ENCODE measurements around the gene PRPS2.
A peak's percentile ranks its signal among the peaks of the same experiment; 100 is the strongest.

Gene PRPS2

DNA sequence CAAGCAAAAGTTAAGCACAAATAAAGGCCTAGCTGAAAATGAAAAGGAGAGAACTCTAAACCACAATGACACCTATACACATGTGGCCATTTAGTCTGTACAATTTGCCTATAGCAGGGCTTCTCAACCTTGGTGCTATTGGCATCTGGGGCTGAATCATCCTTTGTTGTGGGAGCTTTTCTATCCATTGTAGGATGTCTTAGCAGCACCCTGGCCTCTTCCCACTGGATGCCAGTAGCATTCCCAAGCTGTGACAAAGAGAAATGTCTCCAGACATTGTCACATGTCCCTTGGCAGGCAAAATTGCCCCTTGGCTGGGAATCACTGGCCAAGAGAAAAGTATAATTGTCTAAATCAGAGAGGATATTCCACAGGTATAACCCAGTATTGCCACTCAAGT is 13.5 kb upstream of the PRPS2 start:
- TF ChIP-seq, protein P1, sequence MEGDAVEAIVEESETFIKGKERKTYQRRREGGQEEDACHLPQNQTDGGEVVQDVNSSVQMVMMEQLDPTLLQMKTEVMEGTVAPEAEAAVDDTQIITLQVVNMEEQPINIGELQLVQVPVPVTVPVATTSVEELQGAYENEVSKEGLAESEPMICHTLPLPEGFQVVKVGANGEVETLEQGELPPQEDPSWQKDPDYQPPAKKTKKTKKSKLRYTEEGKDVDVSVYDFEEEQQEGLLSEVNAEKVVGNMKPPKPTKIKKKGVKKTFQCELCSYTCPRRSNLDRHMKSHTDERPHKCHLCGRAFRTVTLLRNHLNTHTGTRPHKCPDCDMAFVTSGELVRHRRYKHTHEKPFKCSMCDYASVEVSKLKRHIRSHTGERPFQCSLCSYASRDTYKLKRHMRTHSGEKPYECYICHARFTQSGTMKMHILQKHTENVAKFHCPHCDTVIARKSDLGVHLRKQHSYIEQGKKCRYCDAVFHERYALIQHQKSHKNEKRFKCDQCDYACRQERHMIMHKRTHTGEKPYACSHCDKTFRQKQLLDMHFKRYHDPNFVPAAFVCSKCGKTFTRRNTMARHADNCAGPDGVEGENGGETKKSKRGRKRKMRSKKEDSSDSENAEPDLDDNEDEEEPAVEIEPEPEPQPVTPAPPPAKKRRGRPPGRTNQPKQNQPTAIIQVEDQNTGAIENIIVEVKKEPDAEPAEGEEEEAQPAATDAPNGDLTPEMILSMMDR (IDR thresholded peaks at IDR 0.05): no peak
- Histone ChIP-seq H3K4me1 (no peaks in the 10 kb centered on the region), H3K27ac (no peak overlapping the region), H3K4me3 (no peak overlapping the region), H3K27me3 (peaks cover 0 to 5% of the 10 kb centered on the region in 2 donors), H3K36me3 (no peaks in the 10 kb centered on the region), H3K9me3 (no peaks in the 10 kb centered on the region)
- no peak for DNase-seq
- intact Hi-C loops (cut with DNase I; ENCODE audit: low total_unique reads): no loop called here

DNA sequence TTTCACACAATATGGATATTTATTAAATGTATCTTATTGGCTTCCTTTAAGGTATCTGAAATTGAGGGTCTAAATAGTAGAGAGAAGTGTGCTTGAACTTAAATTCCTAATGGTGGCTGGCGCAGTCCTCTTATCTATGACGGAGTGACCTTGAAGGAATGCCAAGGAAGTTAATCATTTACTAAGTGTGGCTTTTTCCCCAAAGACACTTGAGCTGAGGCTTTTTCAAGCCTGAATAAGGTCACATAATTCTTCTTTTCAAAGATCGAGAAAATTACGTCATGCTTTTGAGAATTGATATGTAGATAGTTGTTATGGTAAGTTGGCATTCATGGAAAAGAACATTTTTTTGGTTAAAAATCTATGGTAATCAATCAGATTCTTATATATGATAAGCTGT is 11.7 kb upstream of the PRPS2 start:
- TF ChIP-seq, protein P1 (IDR thresholded peaks at IDR 0.05): no peak
- no peaks in the 10 kb centered on the region for H3K9me3 ChIP-seq
- H3K4me1 ChIP-seq: no peaks in the 10 kb centered on the region
- DNase-seq: no peak
- H3K27me3 ChIP-seq: no peaks in the 10 kb centered on the region
- H3K36me3 ChIP-seq: no peaks in the 10 kb centered on the region
- no peak overlapping the region for H3K4me3 ChIP-seq
- intact Hi-C loops (cut with DNase I; ENCODE audit: low total_unique reads): no loop called here
- no peak overlapping the region for H3K27ac ChIP-seq

DNA sequence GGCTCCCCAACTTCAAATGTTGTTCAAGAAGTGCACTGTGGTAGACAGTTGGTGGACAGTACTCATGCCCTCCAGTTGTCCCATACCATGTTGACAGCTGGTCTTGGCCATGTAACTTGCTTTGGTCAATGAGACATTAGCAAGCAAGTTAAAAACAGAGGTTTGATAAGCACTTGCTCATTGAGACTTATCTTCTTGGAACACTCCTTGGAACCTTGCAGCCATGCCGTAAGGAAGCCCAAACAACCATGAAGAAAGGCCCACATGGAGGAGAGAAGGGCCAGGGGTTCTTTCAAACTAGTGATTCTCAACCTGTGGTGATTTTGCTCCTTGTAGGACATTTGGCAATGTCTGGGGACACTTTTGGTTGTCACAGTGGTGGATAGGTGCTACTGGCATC is 2.6 kb upstream of the PRPS2 start:
- peaks cover 0 to 2% (median 0%) of the 10 kb centered on the region in 4 donors for H3K4me1 ChIP-seq
- no peaks in the 10 kb centered on the region for H3K9me3 ChIP-seq
- intact Hi-C loops (cut with DNase I; ENCODE audit: low total_unique reads): no loop called here
- H3K36me3 ChIP-seq: no peaks in the 10 kb centered on the region
- H3K4me3 ChIP-seq: no peak overlapping the region
- TF ChIP-seq, protein P1 (IDR thresholded peaks at IDR 0.05): no peak
- H3K27me3 ChIP-seq: no peaks in the 10 kb centered on the region
- DNase-seq: no peak
- H3K27ac ChIP-seq: no peak overlapping the region

DNA sequence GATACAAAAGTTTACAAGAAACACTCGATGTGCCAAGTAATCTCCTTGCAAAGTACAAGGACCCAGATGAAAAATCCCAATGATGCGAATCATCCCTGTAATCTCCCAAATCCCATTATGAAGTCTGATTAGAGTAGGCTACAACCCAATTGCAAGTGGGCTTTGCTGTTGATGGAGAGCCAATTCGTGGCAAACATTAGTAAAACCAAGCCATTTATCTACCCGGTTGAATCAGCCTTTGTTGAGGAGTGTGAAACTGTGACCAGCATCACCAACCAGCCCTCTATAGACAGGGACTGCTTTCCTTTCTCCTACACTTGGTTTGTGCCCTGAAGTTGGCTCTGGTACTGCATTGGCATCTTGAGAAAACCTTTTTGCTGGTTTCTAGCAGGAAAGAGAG is 1.2 kb upstream of the PRPS2 start:
- Histone ChIP-seq H3K36me3 (no peaks in the 10 kb centered on the region), H3K4me3 (no peak overlapping the region), H3K27me3 (no peaks in the 10 kb centered on the region), H3K4me1 (peaks cover 0 to 2% (median 0%) of the 10 kb centered on the region in 4 donors), H3K9me3 (peaks cover 0 to 5% (median 0%) of the 10 kb centered on the region in 3 donors), H3K27ac (no peak overlapping the region)
- DNase-seq: no peak
- TF ChIP-seq, protein P1 (IDR thresholded peaks at IDR 0.05): no peak
- intact Hi-C loops (cut with DNase I; ENCODE audit: low total_unique reads): loop anchor here (10.0 kb wide), 1 partner anchor 1115 kb away; no protein-coding TSS in a partner anchor

DNA sequence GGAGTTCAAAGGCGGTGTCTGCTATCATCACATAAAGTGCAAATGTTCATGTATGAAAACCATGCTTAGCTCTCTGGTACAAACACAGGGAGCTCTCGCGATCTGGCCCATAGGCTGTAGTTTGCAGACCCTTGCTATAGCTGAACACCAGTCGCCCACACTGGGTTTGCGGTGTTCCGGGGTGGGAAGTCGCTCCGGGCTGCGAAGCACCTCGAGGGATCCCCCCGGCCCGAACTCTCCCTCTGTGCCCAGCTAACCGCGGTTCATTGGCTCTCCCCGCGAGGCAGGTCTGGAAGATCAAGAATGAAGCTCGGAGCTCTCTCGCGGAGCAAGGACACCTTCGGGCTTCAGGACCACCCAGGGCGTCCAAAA is 341 bp upstream of the PRPS2 start:
- Histone ChIP-seq H3K4me1 (peaks cover 0 to 2% (median 0%) of the 10 kb centered on the region in 4 donors), H3K36me3 (no peaks in the 10 kb centered on the region), H3K9me3 (peaks cover 0 to 5% (median 0%) of the 10 kb centered on the region in 3 donors), H3K27me3 (no peaks in the 10 kb centered on the region), H3K4me3 (peak overlapping the region; percentile 61 to 75), H3K27ac (peak overlapping the region; percentile 9 to 41)
- TF ChIP-seq, protein P1 (IDR thresholded peaks at IDR 0.05): no peak
- intact Hi-C loops (cut with DNase I; ENCODE audit: low total_unique reads): loop anchor here (10.0 kb wide), 1 partner anchor 1114 kb away; no protein-coding TSS in a partner anchor
- no peak for DNase-seq

DNA sequence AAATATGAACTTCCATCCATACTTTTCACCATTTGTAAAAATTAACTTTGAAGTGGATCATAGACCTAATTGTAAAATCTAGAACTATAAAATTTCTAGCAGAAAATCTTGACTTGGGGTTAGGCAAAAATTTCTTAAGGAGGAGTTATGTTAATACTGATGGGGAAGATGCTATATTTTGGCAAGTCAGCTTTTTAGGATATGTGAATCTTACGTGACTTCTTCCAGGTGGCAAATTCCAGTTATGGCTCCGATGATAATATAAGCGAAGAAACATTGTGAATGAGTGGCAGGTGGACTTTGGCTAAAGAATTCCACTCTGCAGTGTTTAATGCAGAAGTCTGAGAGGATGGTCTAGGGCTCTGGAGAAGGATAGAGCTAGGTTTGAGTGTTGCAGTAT is 1.5 kb downstream of the PRPS2 start:
- TF ChIP-seq, protein P1 (IDR thresholded peaks at IDR 0.05): no peak
- H3K4me1 ChIP-seq: peaks cover 0 to 2% (median 0%) of the 10 kb centered on the region in 4 donors
- H3K36me3 ChIP-seq: no peaks in the 10 kb centered on the region
- intact Hi-C loops (cut with DNase I; ENCODE audit: low total_unique reads): loop anchor here (10.0 kb wide), 1 partner anchor 1112 kb away; no protein-coding TSS in a partner anchor
- H3K4me3 ChIP-seq: no peak overlapping the region
- H3K27me3 ChIP-seq: no peaks in the 10 kb centered on the region
- peaks cover 0 to 5% (median 0%) of the 10 kb centered on the region in 3 donors for H3K9me3 ChIP-seq
- no peak overlapping the region for H3K27ac ChIP-seq
- DNase-seq: no peak

Measured in tibial artery (tissue), 4 donors.